Keratinocyte (primary cell): Measurements from ENCODE around the gene EPHB2. TPM values are rescaled to one million over a fixed set of nuclear protein-coding genes. Genes with fewer than 3 reads are reported as not detected.

Experiments used
- DNase-seq: peaks from one replicate; pipeline ENCODE4 v3.0.0-alpha.2; 2011; ENCODE audit warnings: low read depth, missing footprints, low spot score
- FAIRE-seq: peaks from 2 replicates; lab custom pipeline; 2011; peaks lifted over from hg19 to GRCh38; lab: Jason Lieb, UNC
- H2AFZ ChIP-seq: 2 replicates; pipeline ENCODE4 v1.6.0; 2012; ENCODE audit warnings: low read length, control low read depth, inconsistent platforms; ENCODE audit not compliant: control insufficient read depth
- H3K27ac ChIP-seq: 2 replicates; pipeline ENCODE4 v1.5.1; 2011; ENCODE audit warnings: low read length; ENCODE audit not compliant: control insufficient read depth, insufficient read depth
- H3K27me3 ChIP-seq: 3 replicates; pipeline ENCODE4 v1.6.0; 2011; ENCODE audit warnings: low read length; ENCODE audit not compliant: control insufficient read depth, insufficient read depth; ENCODE audit errors: extremely low read depth
- H3K36me3 ChIP-seq, 2 experiments: 2 replicates in 1 of 2; 3 replicates in 1 of 2; pipeline ENCODE4 v1.5.1; 2011; ENCODE audit warnings: low read length in 2 of 2, mild to moderate bottlenecking in 1 of 2; ENCODE audit not compliant: control insufficient read depth in 2 of 2, insufficient read depth in 2 of 2; ENCODE audit errors: extremely low read depth in 1 of 2
- H3K4me1 ChIP-seq: 3 replicates; pipeline ENCODE4 v1.5.1; 2011; ENCODE audit warnings: low read length; ENCODE audit not compliant: control insufficient read depth, insufficient read depth; ENCODE audit errors: extremely low read depth
- H3K4me2 ChIP-seq: 3 replicates; pipeline ENCODE4 v1.6.0; 2011; ENCODE audit warnings: low read depth, low read length; ENCODE audit not compliant: control insufficient read depth, insufficient read depth; ENCODE audit errors: extremely low read depth
- H3K4me3 ChIP-seq, 3 experiments: fragments of 200-600 bp in 1 of 3; sonication (generic) in 1 of 3; 2 replicates in 2 of 3; 3 replicates in 1 of 3; pipeline ENCODE4 v1.5.1; 2011 to 2016; ENCODE audit warnings: low read length in 3 of 3, mild to moderate bottlenecking in 3 of 3, control low read depth in 2 of 3, inconsistent platforms in 1 of 3, low read depth in 1 of 3, mixed read lengths in 1 of 3, mixed run types in 1 of 3, moderate library complexity in 1 of 3; ENCODE audit not compliant: control insufficient read depth in 2 of 3, insufficient read depth in 2 of 3; ENCODE audit errors: extremely low read depth in 1 of 3
- H3K79me2 ChIP-seq: 2 replicates; pipeline ENCODE4 v1.6.0; 2012; ENCODE audit warnings: low read length; ENCODE audit not compliant: control insufficient read depth, insufficient read depth
- H3K9ac ChIP-seq: 3 replicates; pipeline ENCODE4 v1.6.0; 2011; ENCODE audit warnings: low read length; ENCODE audit not compliant: control insufficient read depth, insufficient read depth; ENCODE audit errors: extremely low read depth
- H3K9me1 ChIP-seq: 3 replicates; pipeline ENCODE4 v1.6.0; 2011; ENCODE audit warnings: low read length; ENCODE audit not compliant: control insufficient read depth, insufficient read depth; ENCODE audit errors: extremely low read depth
- H3K9me3 ChIP-seq: 2 replicates; pipeline ENCODE4 v1.5.1; 2012; ENCODE audit warnings: low read depth, low read length; ENCODE audit not compliant: control insufficient read depth
- H4K20me1 ChIP-seq: 3 replicates; pipeline ENCODE4 v1.6.0; 2011; ENCODE audit warnings: low read length; ENCODE audit not compliant: control insufficient read depth, insufficient read depth; ENCODE audit errors: extremely low read depth
- CTCF ChIP-seq, 3 experiments: IDR thresholded peaks in 1 of 3; conservative IDR thresholded peaks in 1 of 3; optimal IDR thresholded peaks in 1 of 3; 2 replicates in 2 of 3; 3 replicates in 1 of 3; pipeline versions ENCODE3 to v1.5.1; 2011; ENCODE audit warnings: low read length in 3 of 3, mild to moderate bottlenecking in 3 of 3, moderate library complexity in 2 of 3, control low read depth in 1 of 3, inconsistent platforms in 1 of 3; ENCODE audit not compliant: insufficient read depth in 2 of 3; ENCODE audit errors: extremely low read depth in 1 of 3
- EZH2 ChIP-seq: IDR thresholded peaks from one replicate; pipeline ENCODE4 v1.6.1; 2012; ENCODE audit warnings: inconsistent platforms, mild to moderate bottlenecking, low read length, moderate library complexity
- dilution Hi-C: fragments of 300-500 bp; cut with MboI; formaldehyde crosslinking; loops from one replicate; pipeline ENCODE4 v1.7.0; 2020; ENCODE audit warnings: low sequenced_read_pairs; ENCODE audit not compliant: extremely low pct_ligation_motif_present
- polyA plus RNA-seq, 5 experiments: library from polyadenylated mRNA; depleted of rRNA in 3 of 5; stranded (reverse) in 3 of 5; stranded (forward) in 1 of 5; unstranded in 1 of 5; fragments of >200 nt; gene quantifications; 1 replicate in 1 of 5; 2 replicates in 3 of 5; 3 replicates in 1 of 5; pipeline versions ENCODE4 v1.2.1 to v1.2.3, GENCODE V29; 2011 to 2012; ENCODE audit warnings: missing spikeins in 2 of 5, low read depth in 1 of 5, low replicate concordance in 1 of 5

EPHB2 gene
- polyA plus RNA-seq, 1 donor (not counting 4 experiments of a cell fraction or from before 2014, with no cell fraction given), result 0.10 TPM

DNA sequence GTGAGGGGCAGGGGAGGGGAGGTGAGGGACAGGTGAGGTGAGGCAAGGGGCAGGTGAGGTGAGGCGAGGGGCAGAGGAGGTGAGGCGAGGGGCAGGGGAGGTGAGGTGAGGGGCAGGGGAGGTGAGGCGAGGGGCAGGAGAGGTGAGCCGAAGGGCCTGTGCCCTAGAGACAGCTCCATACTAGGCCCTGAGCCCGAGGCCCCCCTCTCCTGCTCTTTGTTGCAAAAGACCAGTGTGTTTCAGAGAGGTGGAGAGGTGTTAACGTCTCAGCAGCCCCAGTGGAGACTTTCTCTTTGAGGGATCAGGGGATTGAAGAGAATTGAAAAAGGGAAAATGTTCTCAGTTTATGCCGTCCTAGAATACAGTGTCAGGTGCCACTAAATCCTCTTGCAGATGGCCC is 44.2 kb downstream of the EPHB2 start:
- dilution Hi-C loops, result loop anchor here (5.0 kb wide), 1 partner anchor 48 kb away; no protein-coding TSS in a partner anchor
- Histone ChIP-seq H3K36me3 (no peaks in the 10 kb centered on the region), H3K9ac (no peak overlapping the region), H3K4me1 (peaks cover 21% of the 10 kb centered on the region), H4K20me1 (no peaks in the 10 kb centered on the region), H3K9me1 (no peaks in the 10 kb centered on the region), H2AFZ (no peak overlapping the region), H3K27ac (no peak overlapping the region), H3K27me3 (no peaks in the 10 kb centered on the region), H3K4me3 (no peak overlapping the region), H3K79me2 (no peaks in the 10 kb centered on the region), H3K4me2 (no peak overlapping the region), H3K9me3 (no peaks in the 10 kb centered on the region)
- no peak for DNase-seq
- no peak for FAIRE-seq
- TF ChIP-seq CTCF (optimal IDR thresholded peaks at IDR 0.05 in 1 of 3, IDR thresholded peaks at IDR 0.05 in 1 of 3, conservative IDR thresholded peaks at IDR 0.05 in 1 of 3; ENCODE audit: extremely low read depth in 1 of 3, insufficient read depth in 2 of 3, low read length in 3 of 3), result no peak
- TF ChIP-seq EZH2, result no peak

GRCh38 chr1:22755641-22756040 is 45.0 kb downstream of the EPHB2 start:
- H3K79me2 ChIP-seq, result no peaks in the 10 kb centered on the region
- no peaks in the 10 kb centered on the region for H3K36me3 ChIP-seq
- no peak overlapping the region for H3K4me3 ChIP-seq
- no peak for DNase-seq
- no peak for FAIRE-seq
- dilution Hi-C loops, result loop anchor here (5.0 kb wide), 1 partner anchor 48 kb away; no protein-coding TSS in a partner anchor
- no peaks in the 10 kb centered on the region for H3K9me1 ChIP-seq
- H2AFZ ChIP-seq, result no peak overlapping the region
- no peaks in the 10 kb centered on the region for H3K9me3 ChIP-seq
- H3K4me1 ChIP-seq, result peaks cover 16% of the 10 kb centered on the region
- H3K4me2 ChIP-seq, result no peak overlapping the region
- H3K27me3 ChIP-seq, result no peaks in the 10 kb centered on the region
- H4K20me1 ChIP-seq, result no peaks in the 10 kb centered on the region
- TF ChIP-seq EZH2 (no peak), CTCF (optimal IDR thresholded peaks at IDR 0.05 in 1 of 3, IDR thresholded peaks at IDR 0.05 in 1 of 3, conservative IDR thresholded peaks at IDR 0.05 in 1 of 3; ENCODE audit: extremely low read depth in 1 of 3, insufficient read depth in 2 of 3, low read length in 3 of 3) (no peak)
- H3K27ac ChIP-seq, result no peak overlapping the region
- H3K9ac ChIP-seq, result no peak overlapping the region
